ENCODE measurements around the gene ZNF343. TPM values are rescaled to one million over a fixed set of nuclear protein-coding genes. Genes with fewer than 3 reads are reported as not detected.
"Not testable (repeated sequence)": the region's sequence is repeated elsewhere in the genome, so short reads cannot be mapped to it uniquely, and the experiment has no call there.

Gene ZNF343
- total and polyA plus RNA-seq, 8 donors, result 8.4 to 19.3 (median 15.1) TPM

DNA sequence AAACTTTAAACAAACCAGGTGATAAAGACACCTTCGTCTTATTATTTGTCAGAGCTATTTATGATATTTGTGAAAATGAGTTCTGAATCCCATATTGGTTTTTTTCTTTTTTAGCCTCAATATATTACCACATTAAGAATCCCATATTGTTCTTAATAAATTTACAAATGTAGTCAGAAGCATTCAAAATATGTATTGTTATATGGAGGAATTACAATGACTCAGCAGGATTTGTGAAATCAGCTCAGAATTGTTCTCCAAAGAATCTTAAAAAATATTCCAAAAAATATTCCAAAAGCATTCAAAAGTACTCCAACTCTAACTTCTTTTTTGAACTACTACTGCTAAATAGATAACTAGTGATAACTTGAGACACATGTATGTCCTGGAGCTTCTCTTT lies 6.5 kb upstream of the ZNF343 start:
- H3K27ac ChIP-seq, result no peak overlapping the region
- intact Hi-C loops (cut with DNase I), result no loop called here
- no peaks in the 10 kb centered on the region for H3K4me1 ChIP-seq
- no peaks in the 10 kb centered on the region for H3K9me3 ChIP-seq
- H3K27me3 ChIP-seq, result no peaks in the 10 kb centered on the region
- DNase-seq (no peak), ATAC-seq (no peak)
- no peak overlapping the region for H3K4me3 ChIP-seq
- TF ChIP-seq, protein P1, sequence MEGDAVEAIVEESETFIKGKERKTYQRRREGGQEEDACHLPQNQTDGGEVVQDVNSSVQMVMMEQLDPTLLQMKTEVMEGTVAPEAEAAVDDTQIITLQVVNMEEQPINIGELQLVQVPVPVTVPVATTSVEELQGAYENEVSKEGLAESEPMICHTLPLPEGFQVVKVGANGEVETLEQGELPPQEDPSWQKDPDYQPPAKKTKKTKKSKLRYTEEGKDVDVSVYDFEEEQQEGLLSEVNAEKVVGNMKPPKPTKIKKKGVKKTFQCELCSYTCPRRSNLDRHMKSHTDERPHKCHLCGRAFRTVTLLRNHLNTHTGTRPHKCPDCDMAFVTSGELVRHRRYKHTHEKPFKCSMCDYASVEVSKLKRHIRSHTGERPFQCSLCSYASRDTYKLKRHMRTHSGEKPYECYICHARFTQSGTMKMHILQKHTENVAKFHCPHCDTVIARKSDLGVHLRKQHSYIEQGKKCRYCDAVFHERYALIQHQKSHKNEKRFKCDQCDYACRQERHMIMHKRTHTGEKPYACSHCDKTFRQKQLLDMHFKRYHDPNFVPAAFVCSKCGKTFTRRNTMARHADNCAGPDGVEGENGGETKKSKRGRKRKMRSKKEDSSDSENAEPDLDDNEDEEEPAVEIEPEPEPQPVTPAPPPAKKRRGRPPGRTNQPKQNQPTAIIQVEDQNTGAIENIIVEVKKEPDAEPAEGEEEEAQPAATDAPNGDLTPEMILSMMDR (IDR thresholded peaks at IDR 0.05), result no peak
- no peaks in the 10 kb centered on the region for H3K36me3 ChIP-seq

DNA sequence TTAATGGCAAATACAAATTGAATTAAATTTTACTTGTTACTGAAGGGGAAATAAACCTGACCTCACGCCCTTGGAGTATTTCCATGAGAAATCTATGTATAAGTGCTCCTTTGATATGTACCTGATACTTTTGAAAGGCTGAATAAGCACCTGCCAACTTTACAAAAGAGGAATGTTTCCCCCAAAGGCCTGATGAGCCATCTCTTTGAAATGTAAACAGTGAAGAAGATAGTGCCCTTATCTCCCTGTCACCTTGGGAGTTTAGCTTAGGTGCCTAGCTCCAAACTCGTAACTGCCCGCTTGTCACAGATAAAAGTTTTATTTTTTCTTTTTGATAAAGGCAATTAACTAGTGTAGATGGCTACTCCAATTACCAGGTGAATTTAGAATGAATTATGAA lies 1.1 kb upstream of the ZNF343 start:
- Histone ChIP-seq H3K27me3 (no peaks in the 10 kb centered on the region), H3K4me1 (peaks cover 7 to 17% of the 10 kb centered on the region in 2 donors), H3K27ac (no peak overlapping the region), H3K36me3 (no peaks in the 10 kb centered on the region), H3K9me3 (no peaks in the 10 kb centered on the region), H3K4me3 (peak overlapping the region in 1 of 2 donors; percentile 92)
- TF ChIP-seq, protein P1 (IDR thresholded peaks at IDR 0.05), result no peak
- intact Hi-C loops (cut with DNase I), result no loop called here
- no peak for DNase-seq
- ATAC-seq, result no peak

DNA sequence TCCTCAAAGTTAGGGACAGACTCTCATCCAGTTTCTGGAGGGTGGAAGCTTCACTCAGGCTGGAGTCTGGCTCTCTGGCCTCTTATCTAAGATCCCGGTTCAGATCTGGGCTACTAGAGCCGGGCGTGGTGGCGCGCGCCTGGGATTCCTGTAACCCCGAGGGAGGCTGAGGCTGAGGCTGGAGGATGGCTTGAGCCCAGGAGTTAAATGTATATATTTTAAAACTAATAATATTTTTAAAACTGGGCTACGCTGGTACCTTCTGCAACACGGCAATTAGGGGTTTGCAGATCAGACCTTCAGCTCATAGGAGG lies 710 bp upstream of the ZNF343 start:
- DNase-seq (no peak), ATAC-seq (no peak)
- Histone ChIP-seq H3K4me1 (peaks cover 7 to 17% of the 10 kb centered on the region in 2 donors), H3K27me3 (no peaks in the 10 kb centered on the region), H3K36me3 (no peaks in the 10 kb centered on the region), H3K4me3 (peak overlapping the region; percentile 89 to 92), H3K9me3 (no peaks in the 10 kb centered on the region), H3K27ac (peak overlapping the region; percentile 82 to 86)
- intact Hi-C loops (cut with DNase I), result no loop called here
- TF ChIP-seq, protein P1 (IDR thresholded peaks at IDR 0.05), result no peak

DNA sequence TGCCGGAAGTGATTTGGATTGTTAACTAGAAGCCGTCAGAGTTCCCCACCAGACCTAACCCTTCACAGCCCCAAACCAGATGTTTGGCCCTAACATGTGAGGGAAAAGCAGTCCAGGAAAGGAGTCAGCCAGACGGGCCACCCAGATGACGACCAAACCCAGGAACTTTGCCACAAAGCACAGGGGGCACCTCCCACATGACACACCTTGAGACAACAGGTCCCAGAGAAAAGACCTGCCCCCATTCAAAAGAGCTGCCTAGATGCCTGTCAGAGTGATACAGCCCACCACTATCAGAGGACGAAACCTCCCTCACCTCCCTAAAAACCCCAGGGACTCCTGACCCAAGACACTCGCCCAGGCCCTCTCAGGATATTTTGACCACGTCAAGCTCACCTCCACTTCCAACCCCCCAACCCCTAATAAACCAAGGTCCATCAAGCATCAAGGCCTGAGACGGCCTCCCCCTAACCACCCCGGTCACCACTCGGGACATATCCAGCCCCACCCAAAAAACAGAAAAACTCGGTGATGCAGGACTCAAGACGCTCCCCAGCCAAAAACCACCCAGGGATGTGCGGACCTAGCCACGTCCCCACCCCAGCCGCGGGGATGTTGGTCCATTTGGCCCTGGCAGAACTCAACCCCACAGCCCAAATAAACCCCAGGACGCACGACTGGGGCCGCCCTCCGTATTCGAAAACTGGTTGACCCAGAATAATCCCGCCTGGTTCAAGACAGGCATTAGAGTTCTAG lies 662 bp downstream of the ZNF343 start:
- H3K4me3 ChIP-seq, result peak overlapping the region; percentile 89 to 92
- ATAC-seq, result peak; percentile 34
- no peaks in the 10 kb centered on the region for H3K36me3 ChIP-seq
- DNase-seq, result no peak
- H3K4me1 ChIP-seq, result peaks cover 7 to 17% of the 10 kb centered on the region in 2 donors
- H3K27me3 ChIP-seq, result no peaks in the 10 kb centered on the region
- TF ChIP-seq, protein P1 (IDR thresholded peaks at IDR 0.05), result no peak
- peak overlapping the region; percentile 82 to 86 for H3K27ac ChIP-seq
- H3K9me3 ChIP-seq, result no peaks in the 10 kb centered on the region
- intact Hi-C loops (cut with DNase I), result no loop called here

DNA sequence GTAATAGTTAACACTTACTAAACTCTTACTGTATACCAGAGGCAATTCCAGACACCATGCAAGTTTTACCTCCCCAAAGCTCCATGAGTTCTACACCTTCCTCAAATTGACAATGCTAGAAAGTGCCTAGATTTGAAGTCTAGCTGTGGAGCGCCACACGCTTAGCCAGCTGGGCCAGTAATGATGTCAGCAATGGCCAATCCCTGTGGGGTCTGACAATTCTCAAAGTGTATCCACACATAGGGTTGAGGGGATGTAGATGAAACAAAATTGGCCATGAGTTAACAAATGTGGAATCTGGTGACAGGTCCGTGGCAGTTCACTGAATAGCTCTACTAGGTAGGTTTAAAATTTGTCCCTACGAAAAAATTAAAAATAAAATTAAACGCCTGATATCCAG lies 1.3 kb downstream of the ZNF343 start:
- intact Hi-C loops (cut with DNase I), result no loop called here
- Histone ChIP-seq H3K9me3 (no peaks in the 10 kb centered on the region), H3K4me1 (peaks cover 7 to 17% of the 10 kb centered on the region in 2 donors), H3K27me3 (no peaks in the 10 kb centered on the region), H3K4me3 (peak overlapping the region in 1 of 2 donors; percentile 92), H3K36me3 (no peaks in the 10 kb centered on the region), H3K27ac (no peak overlapping the region)
- TF ChIP-seq, protein P1 (IDR thresholded peaks at IDR 0.05), result no peak
- DNase-seq (no peak), ATAC-seq (no peak)

DNA sequence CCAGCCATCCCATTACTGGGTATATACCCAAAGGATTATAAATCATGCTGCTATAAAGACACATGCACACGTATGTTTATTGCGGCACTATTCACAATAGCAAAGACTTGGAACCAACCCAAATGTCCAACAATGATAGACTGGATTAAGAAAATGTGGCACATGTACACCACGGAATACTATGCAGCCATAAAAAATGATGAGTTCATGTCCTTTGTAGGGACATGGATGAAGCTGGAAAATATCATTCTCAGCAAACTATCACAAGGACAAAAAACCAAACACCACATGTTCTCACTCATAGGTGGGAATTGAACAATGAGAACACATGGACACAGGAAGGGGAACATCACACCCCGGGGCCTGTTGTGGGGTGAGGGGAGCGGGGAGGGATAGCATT lies 2.3 kb downstream of the ZNF343 start:
- ATAC-seq; H3K4me3 ChIP-seq; intact Hi-C loops (cut with DNase I): not testable (repeated sequence)

DNA sequence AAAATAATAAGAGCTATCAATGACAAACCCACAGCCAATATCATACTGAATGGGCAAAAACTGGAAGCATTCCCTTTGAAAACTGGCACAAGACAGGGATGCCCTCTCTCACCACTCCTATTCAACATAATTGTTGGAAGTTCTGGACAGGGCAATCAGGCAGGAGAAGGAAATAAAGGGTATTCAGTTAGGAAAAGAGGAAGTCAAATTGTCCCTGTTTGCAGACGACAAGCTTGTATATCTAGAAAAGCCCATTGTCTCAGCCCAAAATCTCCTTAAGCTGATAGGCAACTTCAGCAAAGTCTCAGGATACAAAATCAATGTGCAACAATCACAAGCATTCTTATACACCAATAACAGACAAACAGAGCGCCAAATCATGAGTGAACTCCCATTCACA lies 3.9 kb downstream of the ZNF343 start:
- H3K27ac ChIP-seq; H3K4me3 ChIP-seq; DNase-seq; ATAC-seq; H3K9me3 ChIP-seq; intact Hi-C loops (cut with DNase I); H3K27me3 ChIP-seq: not testable (repeated sequence)
- peaks cover 0 to 16% of the 10 kb centered on the region in 2 donors for H3K36me3 ChIP-seq
- H3K4me1 ChIP-seq, result peaks cover 7 to 17% of the 10 kb centered on the region in 2 donors

More for the DNA sequence above, 2.3 kb downstream of the ZNF343 start:
- not testable (repeated sequence) for H3K36me3 ChIP-seq, H3K27ac ChIP-seq, H3K27me3 ChIP-seq, DNase-seq, H3K9me3 ChIP-seq
- peaks cover 7 to 17% of the 10 kb centered on the region in 2 donors for H3K4me1 ChIP-seq

DNA sequence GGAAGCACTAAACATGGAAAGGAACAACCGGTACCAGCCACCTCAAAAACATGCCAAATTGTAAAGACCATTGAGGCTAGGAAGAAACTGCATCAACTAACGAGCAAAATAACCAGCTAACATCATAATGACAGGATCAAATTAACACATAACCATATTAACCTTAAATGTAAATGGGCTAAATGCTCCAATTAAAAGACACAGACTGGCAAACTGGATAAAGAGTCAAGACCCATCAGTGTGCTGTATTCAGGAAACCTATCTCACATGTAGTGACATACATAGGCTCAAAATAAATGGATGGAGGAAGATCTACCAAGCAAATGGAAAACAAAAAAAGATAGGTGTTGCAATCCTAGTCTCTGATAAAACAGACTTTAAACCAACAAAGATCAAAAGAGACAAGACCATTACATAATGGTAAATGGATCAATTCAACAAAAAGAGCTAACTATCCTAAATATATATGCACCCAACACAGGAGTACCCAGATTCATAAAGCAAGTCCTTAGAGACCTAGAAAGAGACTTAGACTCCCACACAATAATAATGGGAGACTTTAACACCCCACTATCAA lies 5.8 kb downstream of the ZNF343 start:
- ATAC-seq; H3K4me3 ChIP-seq; H3K27ac ChIP-seq; DNase-seq; H3K9me3 ChIP-seq; intact Hi-C loops (cut with DNase I); H3K27me3 ChIP-seq; H3K4me1 ChIP-seq: not testable (repeated sequence)
- peaks cover 0 to 31% of the 10 kb centered on the region in 2 donors for H3K36me3 ChIP-seq

Data from left lung (tissue), 10 donors.